Progenitor cell of endocrine pancreas (in vitro differentiated cells): ENCODE results near the gene CEMIP2. TPM values are rescaled to one million over a fixed set of nuclear protein-coding genes. Genes with fewer than 3 reads are reported as not detected.
"Not testable (repeated sequence)": the region's sequence is repeated elsewhere in the genome, so short reads cannot be mapped to it uniquely, and the experiment has no call there.

Experiments
- DNase-seq: peaks from one replicate; pipeline ENCODE4 v3.0.0; 2021; ENCODE audit warnings: low spot score; ENCODE audit not compliant: unreplicated experiment
- H3K27ac Mint-ChIP-seq: 2 replicates; pipeline ENCODE4 v1.8.0; 2021; ENCODE audit warnings: mild to moderate bottlenecking, moderate library complexity, mixed read lengths
- H3K27me3 Mint-ChIP-seq: 2 replicates; pipeline ENCODE4 v1.8.0; 2021; ENCODE audit warnings: mixed read lengths
- H3K36me3 Mint-ChIP-seq: 2 replicates; pipeline ENCODE4 v1.8.0; 2022; ENCODE audit warnings: mixed read lengths; ENCODE audit not compliant: insufficient read depth
- H3K4me1 Mint-ChIP-seq: 2 replicates; pipeline ENCODE4 v1.8.0; 2021; ENCODE audit warnings: low read depth, mixed read lengths
- H3K4me3 Mint-ChIP-seq: 2 replicates; pipeline ENCODE4 v1.8.0; 2021; ENCODE audit warnings: low read depth, mild to moderate bottlenecking, moderate library complexity, mixed read lengths
- H3K9me3 Mint-ChIP-seq: 2 replicates; pipeline ENCODE4 v1.8.0; 2021; ENCODE audit warnings: low read depth, mixed read lengths
- total RNA-seq: library from RNA; stranded (reverse); gene quantifications from 2 replicates; pipeline ENCODE4 v1.2.1, GENCODE V29; 2021
- TF ChIP-seq, protein P1 (sequence below): fragments of 200-600 bp; sonication (generic); IDR thresholded peaks from one replicate; pipeline ENCODE4 v1.5.0; 2021; ENCODE audit warnings: antibody characterized with exemption, mild to moderate bottlenecking; ENCODE audit not compliant: unreplicated experiment

CEMIP2 gene
- total RNA-seq, 1 donor from 2014 or later: 56.7 TPM

- Mint-ChIP-seq H3K27ac (no peak overlapping the region), H3K4me3 (no peak overlapping the region), H3K4me1 (no peaks in the 10 kb centered on the region), H3K9me3 (no peaks in the 10 kb centered on the region), H3K36me3 (peaks cover 31% of the 10 kb centered on the region), H3K27me3 (no peaks in the 10 kb centered on the region)
- TF ChIP-seq, protein P1, sequence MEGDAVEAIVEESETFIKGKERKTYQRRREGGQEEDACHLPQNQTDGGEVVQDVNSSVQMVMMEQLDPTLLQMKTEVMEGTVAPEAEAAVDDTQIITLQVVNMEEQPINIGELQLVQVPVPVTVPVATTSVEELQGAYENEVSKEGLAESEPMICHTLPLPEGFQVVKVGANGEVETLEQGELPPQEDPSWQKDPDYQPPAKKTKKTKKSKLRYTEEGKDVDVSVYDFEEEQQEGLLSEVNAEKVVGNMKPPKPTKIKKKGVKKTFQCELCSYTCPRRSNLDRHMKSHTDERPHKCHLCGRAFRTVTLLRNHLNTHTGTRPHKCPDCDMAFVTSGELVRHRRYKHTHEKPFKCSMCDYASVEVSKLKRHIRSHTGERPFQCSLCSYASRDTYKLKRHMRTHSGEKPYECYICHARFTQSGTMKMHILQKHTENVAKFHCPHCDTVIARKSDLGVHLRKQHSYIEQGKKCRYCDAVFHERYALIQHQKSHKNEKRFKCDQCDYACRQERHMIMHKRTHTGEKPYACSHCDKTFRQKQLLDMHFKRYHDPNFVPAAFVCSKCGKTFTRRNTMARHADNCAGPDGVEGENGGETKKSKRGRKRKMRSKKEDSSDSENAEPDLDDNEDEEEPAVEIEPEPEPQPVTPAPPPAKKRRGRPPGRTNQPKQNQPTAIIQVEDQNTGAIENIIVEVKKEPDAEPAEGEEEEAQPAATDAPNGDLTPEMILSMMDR: no peak
- DNase-seq: no peak
Observed at GRCh38 chr9:71692337-71692736, 76.0 kb downstream of the CEMIP2 start.

DNA sequence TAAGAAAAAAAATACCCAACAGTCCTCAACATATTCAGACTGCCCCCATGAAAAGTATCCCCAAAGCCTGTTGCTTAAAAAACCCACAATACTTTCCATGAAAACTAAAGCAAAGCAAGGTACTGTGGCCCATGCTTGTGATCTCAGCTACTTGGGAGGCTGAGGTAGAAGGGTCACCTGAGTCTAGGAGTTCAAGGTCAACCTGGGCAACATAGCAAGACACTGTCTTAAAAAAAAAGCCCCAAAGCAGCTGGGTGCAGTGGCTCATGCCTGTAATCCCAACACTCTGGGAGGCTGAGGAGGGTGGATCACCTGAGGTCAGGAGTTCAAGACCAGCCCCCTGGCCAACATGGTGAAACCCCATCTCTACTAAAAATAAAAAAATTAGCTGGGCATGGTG, 76.7 kb downstream of the CEMIP2 start:
- H3K27ac Mint-ChIP-seq, H3K4me1 Mint-ChIP-seq, H3K4me3 Mint-ChIP-seq, H3K27me3 Mint-ChIP-seq, H3K9me3 Mint-ChIP-seq, DNase-seq: not testable (repeated sequence)
- H3K36me3 Mint-ChIP-seq: peaks cover 30% of the 10 kb centered on the region

GRCh38 chr9:71690689-71691435, 77.5 kb downstream of the CEMIP2 start:
- Mint-ChIP-seq H3K27me3 (no peaks in the 10 kb centered on the region), H3K9me3 (no peaks in the 10 kb centered on the region), H3K36me3 (peaks cover 30% of the 10 kb centered on the region), H3K4me3 (no peak overlapping the region), H3K27ac (no peak overlapping the region), H3K4me1 (no peaks in the 10 kb centered on the region)
- DNase-seq: no peak
- TF ChIP-seq, protein P1: no peak

- no peaks in the 10 kb centered on the region for H3K4me1 Mint-ChIP-seq
- H3K27ac Mint-ChIP-seq: no peak overlapping the region
- no peak overlapping the region for H3K4me3 Mint-ChIP-seq
- no peaks in the 10 kb centered on the region for H3K9me3 Mint-ChIP-seq
- H3K36me3 Mint-ChIP-seq: peaks cover 31% of the 10 kb centered on the region
- no peak for DNase-seq
- TF ChIP-seq, protein P1: no peak
- H3K27me3 Mint-ChIP-seq: no peaks in the 10 kb centered on the region
Observed at GRCh38 chr9:71690063-71690688, 78.1 kb downstream of the CEMIP2 start.

DNA sequence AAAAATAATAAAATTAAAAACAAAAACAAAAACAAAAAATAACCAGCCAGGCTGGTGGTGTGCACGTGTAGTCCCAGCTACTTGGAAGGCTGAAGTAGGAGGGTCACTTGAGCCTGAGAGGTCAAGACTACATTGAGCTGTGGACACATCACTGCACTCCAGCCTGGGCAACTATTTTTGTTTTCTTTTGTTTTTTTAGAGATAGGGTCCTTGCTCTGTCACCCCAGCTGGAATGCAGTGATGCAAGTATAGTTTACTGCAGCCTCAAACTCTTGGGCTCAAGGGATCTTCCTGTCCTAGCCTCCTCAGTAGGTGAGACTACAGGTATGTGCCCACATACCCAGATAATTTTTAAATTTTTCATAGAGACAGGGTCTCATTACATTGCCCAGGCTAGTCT, 80.6 kb downstream of the CEMIP2 start:
- Mint-ChIP-seq H3K36me3 (peaks cover 23% of the 10 kb centered on the region), H3K4me3 (no peak overlapping the region), H3K9me3 (no peaks in the 10 kb centered on the region), H3K4me1 (no peaks in the 10 kb centered on the region), H3K27me3 (no peaks in the 10 kb centered on the region), H3K27ac (no peak overlapping the region)
- TF ChIP-seq, protein P1: no peak
- DNase-seq: no peak

GRCh38 chr9:71685988-71686387, 82.3 kb downstream of the CEMIP2 start:
- H3K36me3 Mint-ChIP-seq: peaks cover 21% of the 10 kb centered on the region
- no peaks in the 10 kb centered on the region for H3K27me3 Mint-ChIP-seq
- DNase-seq: no peak
- H3K4me1 Mint-ChIP-seq: no peaks in the 10 kb centered on the region
- H3K4me3 Mint-ChIP-seq: no peak overlapping the region
- H3K27ac Mint-ChIP-seq: no peak overlapping the region
- no peaks in the 10 kb centered on the region for H3K9me3 Mint-ChIP-seq
- TF ChIP-seq, protein P1: no peak
